ENCODE results near the gene SDHAF1.

SDHAF1 gene

GRCh38 chr19:36010402-36010801, 15.4 kb downstream of the SDHAF1 start:
- H3K9me2 ChIP-seq (replicated peaks; ENCODE audit: low read depth, low read length): no peaks in the 10 kb centered on the region
- no peak overlapping the region for H2AFZ ChIP-seq (ENCODE audit: low read length)
- H3K4me2 ChIP-seq (ENCODE audit: low read depth, low read length, poor library complexity, severe bottlenecking): no peak overlapping the region
- no peaks in the 10 kb centered on the region for H3F3A ChIP-seq (ENCODE audit: low read depth)
- TF ChIP-seq CTCF (conservative IDR thresholded peaks at IDR 0.05; ENCODE audit: low read length): no peak
- no peak for TF ChIP-seq EZH2phosphoT487 (IDR thresholded peaks at IDR 0.05; ENCODE audit: borderline replicate concordance)
- peaks cover 20% of the 10 kb centered on the region for H3K79me2 ChIP-seq (ENCODE audit: insufficient read depth, low read length)
- no peaks in the 10 kb centered on the region for H4K20me1 ChIP-seq (ENCODE audit: insufficient read depth, low read length, poor library complexity, severe bottlenecking)
- H3K36me3 ChIP-seq (ENCODE audit: insufficient read depth, low read length): no peaks in the 10 kb centered on the region
- H3K4me3 ChIP-seq (ENCODE audit: low read length, poor library complexity, severe bottlenecking): no peak overlapping the region
- peaks cover 9% of the 10 kb centered on the region for H3K4me1 ChIP-seq (ENCODE audit: insufficient read depth, low read length, poor library complexity, severe bottlenecking)
- no peak overlapping the region for H3K9ac ChIP-seq (ENCODE audit: low read depth, low read length, poor library complexity, severe bottlenecking)
- no peaks in the 10 kb centered on the region for H3K9me3 ChIP-seq (ENCODE audit: insufficient read depth, low read depth, low read length)
- no peaks in the 10 kb centered on the region for H3K27me3 ChIP-seq (ENCODE audit: insufficient read depth, low read length, poor library complexity, severe bottlenecking)

GRCh38 chr19:36013280-36014011, 18.5 kb downstream of the SDHAF1 start:
- H3K36me3 ChIP-seq (ENCODE audit: insufficient read depth, low read length): no peaks in the 10 kb centered on the region
- peak overlapping the region; percentile 90 for H3K4me2 ChIP-seq (ENCODE audit: low read depth, low read length, poor library complexity, severe bottlenecking)
- no peaks in the 10 kb centered on the region for H3K27me3 ChIP-seq (ENCODE audit: insufficient read depth, low read length, poor library complexity, severe bottlenecking)
- peaks cover 11% of the 10 kb centered on the region for H3K4me1 ChIP-seq (ENCODE audit: insufficient read depth, low read length, poor library complexity, severe bottlenecking)
- H3K9ac ChIP-seq (ENCODE audit: low read depth, low read length, poor library complexity, severe bottlenecking): peak overlapping the region; percentile 91
- TF ChIP-seq CTCF (conservative IDR thresholded peaks at IDR 0.05; ENCODE audit: low read length) (no peak), EZH2phosphoT487 (IDR thresholded peaks at IDR 0.05; ENCODE audit: borderline replicate concordance) (no peak)
- no peaks in the 10 kb centered on the region for H4K20me1 ChIP-seq (ENCODE audit: insufficient read depth, low read length, poor library complexity, severe bottlenecking)
- H2AFZ ChIP-seq (ENCODE audit: low read length): peak overlapping the region; percentile 70; the same call in 1 of the 2 replicates
- H3K9me3 ChIP-seq (ENCODE audit: insufficient read depth, low read depth, low read length): no peaks in the 10 kb centered on the region
- peak overlapping the region; percentile 90 for H3K4me3 ChIP-seq (ENCODE audit: low read length, poor library complexity, severe bottlenecking)
- H3K79me2 ChIP-seq (ENCODE audit: insufficient read depth, low read length): peaks cover 22% of the 10 kb centered on the region
- H3K9me2 ChIP-seq (replicated peaks; ENCODE audit: low read depth, low read length): no peaks in the 10 kb centered on the region
- no peaks in the 10 kb centered on the region for H3F3A ChIP-seq (ENCODE audit: low read depth)

GRCh38 chr19:36014012-36014924, 19.3 kb downstream of the SDHAF1 start, which contains the start of gene ALKBH6:
Gene ALKBH6, minus strand, starts transcription at chr19:36014213. Its CDS starts 816 bp downstream, at chr19:36013397.
- no peaks in the 10 kb centered on the region for H4K20me1 ChIP-seq (ENCODE audit: insufficient read depth, low read length, poor library complexity, severe bottlenecking)
- H3K9me3 ChIP-seq (ENCODE audit: insufficient read depth, low read depth, low read length): no peaks in the 10 kb centered on the region
- no peaks in the 10 kb centered on the region for H3K36me3 ChIP-seq (ENCODE audit: insufficient read depth, low read length)
- H3K4me2 ChIP-seq (ENCODE audit: low read depth, low read length, poor library complexity, severe bottlenecking): peak within 1 kb of the TSS; percentile 94
- H3K27me3 ChIP-seq (ENCODE audit: insufficient read depth, low read length, poor library complexity, severe bottlenecking): no peaks in the 10 kb centered on the region
- no peaks in the 10 kb centered on the region for H3F3A ChIP-seq (ENCODE audit: low read depth)
- H3K4me1 ChIP-seq (ENCODE audit: insufficient read depth, low read length, poor library complexity, severe bottlenecking): peaks cover 11% of the 10 kb centered on the region
- H3K4me3 ChIP-seq (ENCODE audit: low read length, poor library complexity, severe bottlenecking): peak within 1 kb of the TSS; percentile 90
- H2AFZ ChIP-seq (ENCODE audit: low read length): peak within 1 kb of the TSS; percentile 70
- TF ChIP-seq CTCF (conservative IDR thresholded peaks at IDR 0.05; ENCODE audit: low read length) (no peak), EZH2phosphoT487 (IDR thresholded peaks at IDR 0.05; ENCODE audit: borderline replicate concordance) (no peak)
- H3K9me2 ChIP-seq (replicated peaks; ENCODE audit: low read depth, low read length): no peaks in the 10 kb centered on the region
- H3K79me2 ChIP-seq (ENCODE audit: insufficient read depth, low read length): peaks cover 22% of the 10 kb centered on the region
- peak within 1 kb of the TSS; percentile 91 for H3K9ac ChIP-seq (ENCODE audit: low read depth, low read length, poor library complexity, severe bottlenecking)

Measured in Loucy (cell line).